GM12878 (cell line): Measurements from ENCODE around the gene FOXJ3. TPM values are rescaled to one million over a fixed set of nuclear protein-coding genes. Genes with fewer than 3 reads are reported as not detected.

Experiments
- ATAC-seq: fragments of 200-7000 bp; cut with Tn5 transposase; 3 replicates; pipeline ENCODE4 v1.9.1; 2020; ENCODE audit warnings: mild to moderate bottlenecking, moderate library complexity
- BruUV-seq: library from RNA; stranded (reverse); fragments of 400-500 nt; replicated peaks from 2 replicates; lab custom pipeline; 2021; lab: Mats Ljungman, UMichigan
- CTCF ChIA-PET: fragments of 300-600 bp; sonication (Branson Sonifier 250); formaldehyde crosslinking; extraction: SDS; loops from one replicate; lab custom pipeline; 2021; ENCODE audit warnings: inconsistent platforms; lab: Yijun Ruan, JAX
- POLR2A ChIA-PET: fragments of 350-600 bp; formaldehyde crosslinking; extraction: SDS; loops from one replicate; lab custom pipeline; 2021; ENCODE audit warnings: inconsistent platforms; lab: Charles Lee
- RAD21 ChIA-PET: fragments of 300-600 bp; sonication (Branson Sonifier 250); formaldehyde crosslinking; loops from one replicate; lab custom pipeline; 2023; ENCODE audit warnings: antibody characterized with exemption; ENCODE audit not compliant: unreplicated experiment; lab: Charles Lee
- SMC1A ChIA-PET: fragments of 300-600 bp; sonication (Branson Sonifier 250); formaldehyde crosslinking; loops from one replicate; lab custom pipeline; 2023; ENCODE audit not compliant: unreplicated experiment, uncharacterized antibody; lab: Charles Lee
- DNase-seq: peaks from one replicate; pipeline ENCODE4 v3.0.0-alpha.2; 2011; ENCODE audit warnings: low read depth, low spot score
- FAIRE-seq: peaks from 3 replicates; lab custom pipeline; 2011; peaks lifted over from hg19 to GRCh38; lab: Jason Lieb, UNC
- H2AFZ ChIP-seq: 2 replicates; pipeline ENCODE4 v1.6.0; 2011; ENCODE audit warnings: low read depth, low read length, control low read depth; ENCODE audit not compliant: control insufficient read depth
- H3K27ac ChIP-seq: 2 replicates; pipeline ENCODE4 v1.5.1; 2011; ENCODE audit warnings: control low read depth; ENCODE audit not compliant: control insufficient read depth, insufficient read depth
- H3K27me3 ChIP-seq, 2 experiments: replicated peaks in 1 of 2; 2 replicates each; pipeline versions ENCODE4 v1.6.0 to v1.6.1; 2011; ENCODE audit warnings: low read length in 1 of 2; ENCODE audit not compliant: control insufficient read depth in 2 of 2, insufficient read depth in 2 of 2
- H3K36me3 ChIP-seq, 2 experiments: 2 replicates each; pipeline ENCODE4 v1.5.1; 2011; ENCODE audit warnings: low read length in 1 of 2; ENCODE audit not compliant: control insufficient read depth in 2 of 2, insufficient read depth in 2 of 2
- H3K4me1 ChIP-seq: 2 replicates; pipeline ENCODE4 v1.6.1; 2011; ENCODE audit warnings: mild to moderate bottlenecking, low read length, moderate library complexity, mixed read lengths; ENCODE audit not compliant: control insufficient read depth, insufficient read depth
- H3K4me2 ChIP-seq: 2 replicates; pipeline ENCODE4 v1.6.0; 2011; ENCODE audit warnings: control low read depth; ENCODE audit not compliant: control insufficient read depth, insufficient read depth
- H3K4me3 ChIP-seq: fragments of 200-600 bp; sonication (generic); 2 replicates; pipeline ENCODE4 v1.5.1; 2016
- H3K79me2 ChIP-seq: 2 replicates; pipeline ENCODE4 v1.6.0; 2011; ENCODE audit warnings: low read length; ENCODE audit not compliant: control insufficient read depth, insufficient read depth
- H3K9ac ChIP-seq: 2 replicates; pipeline ENCODE4 v1.8.0; 2011; ENCODE audit warnings: low read length, control low read depth, mixed read lengths; ENCODE audit not compliant: control insufficient read depth, insufficient read depth
- H3K9me3 ChIP-seq: replicated peaks from 3 replicates; pipeline ENCODE4 v1.5.1; 2011; ENCODE audit warnings: mild to moderate bottlenecking, low read length; ENCODE audit not compliant: control insufficient read depth, insufficient read depth
- H4K20me1 ChIP-seq: 2 replicates; pipeline ENCODE4 v1.6.0; 2011; ENCODE audit not compliant: control insufficient read depth, insufficient read depth
- BHLHE40 ChIP-seq, 2 experiments: fragments of 450-650 bp in 1 of 2; IDR thresholded peaks; 2 replicates each; pipeline ENCODE4 v1.6.1; 2011 to 2017; ENCODE audit warnings: low read depth in 2 of 2, borderline replicate concordance in 1 of 2, improper control_type of control experiment in 1 of 2, low read length in 1 of 2, mild to moderate bottlenecking in 1 of 2
- NFXL1 ChIP-seq: fragments of 450-650 bp; IDR thresholded peaks from 2 replicates; pipeline ENCODE4 v1.6.1; 2017; ENCODE audit warnings: antibody characterized with exemption, mild to moderate bottlenecking, borderline replicate concordance
- NKRF ChIP-seq: fragments of 450-650 bp; conservative IDR thresholded peaks from 2 replicates; pipeline ENCODE4 v1.6.1; 2017; ENCODE audit warnings: mild to moderate bottlenecking, moderate library complexity
- PBX3 ChIP-seq: IDR thresholded peaks from 2 replicates; pipeline ENCODE4 v1.6.1; 2011; ENCODE audit warnings: mild to moderate bottlenecking, low read depth, low read length, moderate library complexity; ENCODE audit not compliant: insufficient replicate concordance
- SIX5 ChIP-seq: IDR thresholded peaks from 2 replicates; pipeline ENCODE4 v1.6.1; 2011; ENCODE audit warnings: mild to moderate bottlenecking, low read depth, low read length, moderate library complexity; ENCODE audit not compliant: severe bottlenecking
- TCF3 ChIP-seq: IDR thresholded peaks from 2 replicates; pipeline ENCODE4 v1.6.1; 2012; ENCODE audit warnings: low read depth, mild to moderate bottlenecking, low read length, borderline replicate concordance; ENCODE audit not compliant: insufficient read depth
- WRNIP1 ChIP-seq: IDR thresholded peaks from 2 replicates; pipeline ENCODE4 v1.6.1; 2011; ENCODE audit warnings: low read depth, low read length, improper control_type of control experiment, borderline replicate concordance
- ZNF207 ChIP-seq: fragments of 450-650 bp; IDR thresholded peaks from 2 replicates; pipeline ENCODE4 v1.6.1; 2014; ENCODE audit warnings: antibody characterized with exemption, mild to moderate bottlenecking, borderline replicate concordance
- WGBS: methylation state at CpG from one replicate; pipeline ENCODE4 v1.1.6; 2016; ENCODE audit warnings: low lambda C conversion rate; ENCODE audit not compliant: insufficient replicate concordance, insufficient coverage; ENCODE audit errors: missing lambda C conversion rate; 5-methylcytosine and 5-hydroxymethylcytosine counted together
- in situ Hi-C: fragments of 300-500 bp; cut with MboI; formaldehyde crosslinking; loops from 9 replicates; pipeline ENCODE4 v1.14.3; 2018; ENCODE audit warnings: mixed read lengths
- intact Hi-C: fragments of 100-400 bp; cut with micrococcal nuclease; formaldehyde crosslinking; loops from one replicate; pipeline ENCODE4 v1.14.2; 2022; ENCODE audit not compliant: unreplicated experiment
- polyA plus RNA-seq, 11 experiments: library from polyadenylated mRNA; depleted of rRNA in 4 of 11; unstranded in 6 of 11; stranded (reverse) in 5 of 11; fragments of >200 nt; fragmentation: Nextera tagmentation in 4 of 11; fragmentation: Illumina TruSeq in 1 of 11; extraction: Ambion mirVana in 4 of 11; extraction: Trizol in 1 of 11; gene quantifications; 1 replicate in 1 of 11; 2 replicates in 10 of 11; pipeline versions ENCODE4 v1.2.1 to v1.2.3, GENCODE V29; 2011 to 2016; ENCODE audit warnings: inconsistent platforms in 2 of 11, missing spikeins in 2 of 11, low read depth in 1 of 11
- total RNA-seq, 4 experiments: library from RNA; depleted of rRNA in 3 of 4; stranded (reverse); fragments of >200 nt in 3 of 4; fragmentation: Illumina TruSeq in 1 of 4; extraction: Trizol in 1 of 4; gene quantifications; 2 replicates each; pipeline versions ENCODE4 v1.2.1 to v1.2.3, GENCODE V29; 2013 to 2021
- TF ChIP-seq, protein P1 (sequence below): fragments of 450-650 bp; IDR thresholded peaks from 2 replicates; pipeline ENCODE4 v1.6.1; 2017; ENCODE audit warnings: mild to moderate bottlenecking, low read depth, inconsistent platforms; ENCODE audit not compliant: poor library complexity, severe bottlenecking
- TF ChIP-seq, protein P2 (sequence below): fragments of 450-650 bp; IDR thresholded peaks from 2 replicates; pipeline ENCODE4 v1.6.1; 2017; ENCODE audit warnings: mild to moderate bottlenecking, moderate library complexity

The FOXJ3 gene
- total and polyA plus RNA-seq, 10 of the 15 experiments (the other 5 are each of a cell fraction or from before 2014, with no cell fraction given): 9.5 to 54.2 (median 24.7) TPM

GRCh38 chr1:42302034-42302433, 33.0 kb downstream of the FOXJ3 start (continued):
- TF ChIP-seq, protein P1, sequence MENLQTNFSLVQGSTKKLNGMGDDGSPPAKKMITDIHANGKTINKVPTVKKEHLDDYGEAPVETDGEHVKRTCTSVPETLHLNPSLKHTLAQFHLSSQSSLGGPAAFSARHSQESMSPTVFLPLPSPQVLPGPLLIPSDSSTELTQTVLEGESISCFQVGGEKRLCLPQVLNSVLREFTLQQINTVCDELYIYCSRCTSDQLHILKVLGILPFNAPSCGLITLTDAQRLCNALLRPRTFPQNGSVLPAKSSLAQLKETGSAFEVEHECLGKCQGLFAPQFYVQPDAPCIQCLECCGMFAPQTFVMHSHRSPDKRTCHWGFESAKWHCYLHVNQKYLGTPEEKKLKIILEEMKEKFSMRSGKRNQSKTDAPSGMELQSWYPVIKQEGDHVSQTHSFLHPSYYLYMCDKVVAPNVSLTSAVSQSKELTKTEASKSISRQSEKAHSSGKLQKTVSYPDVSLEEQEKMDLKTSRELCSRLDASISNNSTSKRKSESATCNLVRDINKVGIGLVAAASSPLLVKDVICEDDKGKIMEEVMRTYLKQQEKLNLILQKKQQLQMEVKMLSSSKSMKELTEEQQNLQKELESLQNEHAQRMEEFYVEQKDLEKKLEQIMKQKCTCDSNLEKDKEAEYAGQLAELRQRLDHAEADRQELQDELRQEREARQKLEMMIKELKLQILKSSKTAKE: no peak
- TF ChIP-seq PBX3 (no peak), WRNIP1 (no peak)
- TF ChIP-seq, all 136 proteins: peak for 0

GRCh38 chr1:42298520-42298919, 36.5 kb downstream of the FOXJ3 start:
- in situ Hi-C loops (no loop called here), intact Hi-C loops (no loop called here)
- Histone ChIP-seq H3K79me2 (peaks cover 8% of the 10 kb centered on the region), H3K4me1 (no peaks in the 10 kb centered on the region), H4K20me1 (no peaks in the 10 kb centered on the region), H2AFZ (no peak overlapping the region), H3K9me3 (peaks cover 19% of the 10 kb centered on the region; the same call in 2 of the 3 replicates), H3K36me3 (peaks cover 5% of the 10 kb centered on the region in 2 experiments; a peak in 3 of 4 replicates), H3K4me3 (no peak overlapping the region), H3K27me3 (no peaks in the 10 kb centered on the region), H3K9ac (no peak overlapping the region), H3K27ac (no peak overlapping the region), H3K4me2 (no peak overlapping the region)
- no peak for ATAC-seq
- RAD21 ChIA-PET: no interaction called here
- SMC1A ChIA-PET: interaction anchor here (0.6 kb wide), 1 partner anchor 25 kb away, joined by 3 read pairs; no protein-coding TSS in a partner anchor
- no peak for FAIRE-seq
- POLR2A ChIA-PET: no interaction called here
- no peak for DNase-seq
- 100% methylated on average over 2 of the region's 2 CpGs for WGBS
- CTCF ChIA-PET: no interaction called here
- TSS peak; percentile 5 for BruUV-seq
- TF ChIP-seq NFXL1 (no peak), NKRF (no peak), ZNF207 (no peak), TCF3 (no peak), SIX5 (no peak), BHLHE40 (IDR thresholded peaks at IDR 0.05; ENCODE audit: borderline replicate concordance in 1 of 2, low read depth in 2 of 2, low read length in 1 of 2) (no peak)
- TF ChIP-seq, protein P2, sequence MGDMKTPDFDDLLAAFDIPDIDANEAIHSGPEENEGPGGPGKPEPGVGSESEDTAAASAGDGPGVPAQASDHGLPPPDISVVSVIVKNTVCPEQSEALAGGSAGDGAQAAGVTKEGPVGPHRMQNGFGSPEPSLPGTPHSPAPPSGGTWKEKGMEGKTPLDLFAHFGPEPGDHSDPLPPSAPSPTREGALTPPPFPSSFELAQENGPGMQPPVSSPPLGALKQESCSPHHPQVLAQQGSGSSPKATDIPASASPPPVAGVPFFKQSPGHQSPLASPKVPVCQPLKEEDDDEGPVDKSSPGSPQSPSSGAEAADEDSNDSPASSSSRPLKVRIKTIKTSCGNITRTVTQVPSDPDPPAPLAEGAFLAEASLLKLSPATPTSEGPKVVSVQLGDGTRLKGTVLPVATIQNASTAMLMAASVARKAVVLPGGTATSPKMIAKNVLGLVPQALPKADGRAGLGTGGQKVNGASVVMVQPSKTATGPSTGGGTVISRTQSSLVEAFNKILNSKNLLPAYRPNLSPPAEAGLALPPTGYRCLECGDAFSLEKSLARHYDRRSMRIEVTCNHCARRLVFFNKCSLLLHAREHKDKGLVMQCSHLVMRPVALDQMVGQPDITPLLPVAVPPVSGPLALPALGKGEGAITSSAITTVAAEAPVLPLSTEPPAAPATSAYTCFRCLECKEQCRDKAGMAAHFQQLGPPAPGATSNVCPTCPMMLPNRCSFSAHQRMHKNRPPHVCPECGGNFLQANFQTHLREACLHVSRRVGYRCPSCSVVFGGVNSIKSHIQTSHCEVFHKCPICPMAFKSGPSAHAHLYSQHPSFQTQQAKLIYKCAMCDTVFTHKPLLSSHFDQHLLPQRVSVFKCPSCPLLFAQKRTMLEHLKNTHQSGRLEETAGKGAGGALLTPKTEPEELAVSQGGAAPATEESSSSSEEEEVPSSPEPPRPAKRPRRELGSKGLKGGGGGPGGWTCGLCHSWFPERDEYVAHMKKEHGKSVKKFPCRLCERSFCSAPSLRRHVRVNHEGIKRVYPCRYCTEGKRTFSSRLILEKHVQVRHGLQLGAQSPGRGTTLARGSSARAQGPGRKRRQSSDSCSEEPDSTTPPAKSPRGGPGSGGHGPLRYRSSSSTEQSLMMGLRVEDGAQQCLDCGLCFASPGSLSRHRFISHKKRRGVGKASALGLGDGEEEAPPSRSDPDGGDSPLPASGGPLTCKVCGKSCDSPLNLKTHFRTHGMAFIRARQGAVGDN: no peak
